Prostate gland (tissue), 2 donors: Measurements from ENCODE around the gene MBD2. TPM values are rescaled to one million over a fixed set of nuclear protein-coding genes. Genes with fewer than 3 reads are reported as not detected.

Source experiments
- DNase-seq: peaks from one replicate; pipeline ENCODE4 v3.0.0-alpha.2; 2019; ENCODE audit warnings: low spot score
- H3K27ac ChIP-seq, 2 donors: fragments of 200-600 bp; sonication (generic); 2 replicates each; pipeline ENCODE4 v1.5.1; 2017 to 2019
- H3K27me3 ChIP-seq: fragments of 200-600 bp; sonication (generic); replicated peaks from 2 replicates; pipeline ENCODE4 v1.5.1; 2019; ENCODE audit not compliant: insufficient read depth
- H3K36me3 ChIP-seq, 2 donors: fragments of 200-600 bp; sonication (generic); 1 replicate in 1 of 2; 2 replicates in 1 of 2; pipeline versions ENCODE4 v1.5.1 to v1.8.1; 2017 to 2019
- H3K4me1 ChIP-seq: fragments of 200-600 bp; sonication (generic); replicated peaks from 2 replicates; pipeline ENCODE4 v1.5.1; 2019
- H3K4me3 ChIP-seq, 2 donors: fragments of 200-600 bp; sonication (generic); 2 replicates each; pipeline ENCODE4 v1.5.1; 2017 to 2019
- H3K9me3 ChIP-seq: fragments of 200-600 bp; sonication (generic); 2 replicates; pipeline ENCODE4 v1.5.1; 2017
- CTCF ChIP-seq, 4 experiments: fragments of 200-600 bp in 2 of 4; fragments of 450-650 bp in 2 of 4; sonication (generic) in 2 of 4; IDR thresholded peaks; 1 replicate in 3 of 4; 2 replicates in 1 of 4; pipeline ENCODE4 v1.5.1; 2016 to 2019; ENCODE audit warnings: antibody characterized with exemption in 4 of 4, mild to moderate bottlenecking in 2 of 4, moderate library complexity in 2 of 4
- POLR2A ChIP-seq: fragments of 450-650 bp; IDR thresholded peaks from one replicate; pipeline ENCODE4 v1.6.1; 2016; ENCODE audit warnings: antibody characterized with exemption, mild to moderate bottlenecking
- POLR2AphosphoS5 ChIP-seq: sonication (generic); formaldehyde crosslinking; IDR thresholded peaks from one replicate; pipeline ENCODE4 v1.6.1; 2017; ENCODE audit warnings: antibody characterized with exemption
- WGBS: methylation state at CpG from one replicate; pipeline ENCODE4 v1.1.5; 2018; 5-methylcytosine and 5-hydroxymethylcytosine counted together
- intact Hi-C: fragments of 100-400 bp; cut with DNase I; formaldehyde crosslinking; loops from one replicate; pipeline ENCODE4 v1.14.2; 2022
- total RNA-seq, 2 donors: library from RNA; depleted of rRNA; stranded (reverse); fragments of >200 nt; gene quantifications; one replicate each; pipeline ENCODE4 v1.1.0, GENCODE V29; 2016

Gene MBD2
- total RNA-seq, 2 donors from 2014 or later: 33.3 to 50.3 TPM

- no peak for DNase-seq
- no peaks in the 10 kb centered on the region for H3K9me3 ChIP-seq
- no peaks in the 10 kb centered on the region for H3K36me3 ChIP-seq
- no peak overlapping the region for H3K4me3 ChIP-seq
- intact Hi-C loops: no loop called here
- no peaks in the 10 kb centered on the region for H3K4me1 ChIP-seq
- no peak for TF ChIP-seq POLR2AphosphoS5
- no peak for TF ChIP-seq CTCF (IDR thresholded peaks at IDR 0.05)
- TF ChIP-seq POLR2A: no peak
- no peaks in the 10 kb centered on the region for H3K27me3 ChIP-seq
- H3K27ac ChIP-seq: no peak overlapping the region
- WGBS: 68% methylated on average over 3 of the region's 3 CpGs
These were observed 75.3 kb downstream of the MBD2 start for GRCh38 chr18:54149078-54149697.

- Histone ChIP-seq H3K4me3 (no peak overlapping the region), H3K27me3 (no peaks in the 10 kb centered on the region), H3K4me1 (no peaks in the 10 kb centered on the region), H3K27ac (no peak overlapping the region), H3K36me3 (no peaks in the 10 kb centered on the region), H3K9me3 (no peaks in the 10 kb centered on the region)
- WGBS: 88% methylated on average over 4 of the region's 4 CpGs
- intact Hi-C loops: no loop called here
- TF ChIP-seq CTCF (IDR thresholded peaks at IDR 0.05) (no peak), POLR2AphosphoS5 (no peak), POLR2A (no peak)
- DNase-seq: no peak
These were observed 75.8 kb downstream of the MBD2 start for GRCh38 chr18:54148678-54149077.

DNA sequence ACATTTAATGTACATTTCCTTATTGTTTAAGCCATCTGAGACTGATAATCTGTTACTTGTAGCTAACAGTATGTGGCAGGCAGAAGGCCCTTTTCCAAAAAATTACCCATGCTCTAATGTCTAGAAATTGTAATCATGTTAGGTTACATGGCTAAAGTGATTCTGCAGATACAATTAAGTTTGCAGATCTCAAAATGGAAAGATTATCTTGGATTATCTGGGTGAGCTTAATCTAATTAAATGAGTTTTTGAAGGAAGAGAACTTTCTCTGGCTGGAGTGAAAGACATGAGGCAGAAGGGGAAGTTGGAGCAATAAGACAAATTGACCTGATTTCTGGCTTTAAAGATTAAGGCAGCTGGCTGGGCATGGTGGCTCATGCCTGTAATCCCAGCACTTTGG, 76.3 kb downstream of the MBD2 start:
- Histone ChIP-seq H3K4me1 (no peaks in the 10 kb centered on the region), H3K4me3 (no peak overlapping the region), H3K27me3 (no peaks in the 10 kb centered on the region), H3K9me3 (no peaks in the 10 kb centered on the region), H3K36me3 (no peaks in the 10 kb centered on the region), H3K27ac (no peak overlapping the region)
- intact Hi-C loops: no loop called here
- no peak for TF ChIP-seq POLR2AphosphoS5
- no peak for TF ChIP-seq CTCF (IDR thresholded peaks at IDR 0.05)
- no peak for TF ChIP-seq POLR2A
- DNase-seq: no peak

- Histone ChIP-seq H3K4me3 (no peak overlapping the region), H3K9me3 (no peaks in the 10 kb centered on the region), H3K4me1 (no peaks in the 10 kb centered on the region), H3K27me3 (no peaks in the 10 kb centered on the region), H3K27ac (no peak overlapping the region), H3K36me3 (no peaks in the 10 kb centered on the region)
- no peak for DNase-seq
- TF ChIP-seq CTCF (IDR thresholded peaks at IDR 0.05) (no peak), POLR2AphosphoS5 (no peak), POLR2A (no peak)
- 85% methylated on average over 2 of the region's 2 CpGs for WGBS
- intact Hi-C loops: no loop called here
These were observed 77.0 kb downstream of the MBD2 start for GRCh38 chr18:54147439-54147838.

- 87% methylated on average over 3 of the region's 3 CpGs for WGBS
- no peak for DNase-seq
- H3K27me3 ChIP-seq: no peaks in the 10 kb centered on the region
These were observed 83.3 kb downstream of the MBD2 start for GRCh38 chr18:54141041-54141608.

More at GRCh38 chr18:54141041-54141608, 83.3 kb downstream of the MBD2 start:
- Histone ChIP-seq H3K9me3 (no peaks in the 10 kb centered on the region), H3K27ac (no peak overlapping the region), H3K36me3 (no peaks in the 10 kb centered on the region), H3K4me3 (no peak overlapping the region), H3K4me1 (no peaks in the 10 kb centered on the region)
- no peak for TF ChIP-seq POLR2AphosphoS5
- TF ChIP-seq CTCF (IDR thresholded peaks at IDR 0.05): no peak
- no peak for TF ChIP-seq POLR2A
- intact Hi-C loops: no loop called here
